T1000 (cell line): Measurements from ENCODE around the gene C11orf91.
"Not testable (repeated sequence)": the region's sequence is repeated elsewhere in the genome, so short reads cannot be mapped to it uniquely, and the experiment has no call there.

Source experiments
- DNase-seq: peaks from one replicate; lab custom pipeline; 2025; ENCODE audit warnings: mixed read lengths; lab: John Stamatoyannopoulos, UW

C11orf91 gene

GRCh38 chr11:33668951-33669596, 31.6 kb downstream of the C11orf91 start:
- DNase-seq = no peak

GRCh38 chr11:33668468-33668825, 32.2 kb downstream of the C11orf91 start:
- DNase-seq = no peak

GRCh38 chr11:33667819-33668467, 32.7 kb downstream of the C11orf91 start:
- no peak for DNase-seq

DNA sequence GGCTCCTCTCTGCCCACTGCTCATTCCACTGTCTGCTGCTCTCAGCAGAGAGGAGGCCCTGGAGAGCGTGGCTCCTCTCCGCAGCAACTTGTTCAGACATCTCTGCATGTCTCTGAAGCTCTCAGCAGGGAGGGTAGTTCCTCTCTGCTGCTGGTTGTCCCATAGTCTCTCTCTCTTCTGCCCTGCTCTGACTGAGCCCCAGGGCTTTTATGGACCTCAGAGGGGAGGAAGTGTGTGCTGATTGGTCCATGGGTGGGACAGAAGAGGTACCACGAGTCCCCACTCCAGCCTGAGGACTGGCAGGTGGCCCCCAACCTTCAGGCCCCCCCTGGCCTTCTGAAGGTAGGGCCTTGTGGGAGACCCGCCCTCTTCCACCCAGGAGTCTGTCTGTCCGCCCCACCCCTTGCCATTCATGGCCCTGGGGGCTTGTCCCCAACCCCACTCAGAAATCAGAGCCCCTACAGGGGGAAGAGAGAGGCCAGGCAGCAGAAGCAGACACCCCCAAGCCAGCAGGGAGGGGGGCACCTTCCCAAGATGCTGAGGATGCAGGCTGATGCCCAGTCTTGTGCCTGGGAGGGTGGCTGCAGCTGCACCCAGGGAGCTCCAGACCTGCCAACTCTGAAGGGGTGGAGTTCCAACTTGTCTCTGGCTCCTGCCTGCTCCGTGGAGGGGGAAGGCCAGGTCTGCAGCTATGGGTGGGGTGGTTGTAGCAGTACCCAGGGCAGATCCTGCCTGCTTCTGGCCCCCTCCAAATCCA, 35.1 kb downstream of the C11orf91 start:
- no peak for DNase-seq

- no peak for DNase-seq
Observed at GRCh38 chr11:33664827-33665226, 35.8 kb downstream of the C11orf91 start.

DNA sequence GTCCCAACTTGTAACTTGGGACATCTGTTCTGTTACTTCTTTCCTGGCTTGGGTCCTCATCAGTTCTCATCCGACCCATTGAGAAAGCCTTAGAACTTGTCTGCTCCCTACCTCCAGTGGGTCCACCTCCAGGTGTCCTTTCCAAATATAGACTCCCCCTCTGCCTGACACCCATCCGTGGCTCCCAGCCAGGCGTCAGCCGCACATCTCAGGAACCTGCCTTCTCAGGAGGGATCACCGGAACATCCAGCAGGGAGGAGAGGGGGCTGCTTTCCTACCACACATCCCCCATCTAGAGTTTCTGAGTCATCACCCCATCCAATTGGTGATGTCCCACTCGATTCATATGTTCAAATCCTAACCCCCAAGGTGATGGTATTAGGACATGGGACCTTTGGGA, 36.5 kb downstream of the C11orf91 start:
- DNase-seq = no peak

GRCh38 chr11:33663121-33663520, 37.5 kb downstream of the C11orf91 start:
- no peak for DNase-seq

GRCh38 chr11:33661526-33661925, 39.1 kb downstream of the C11orf91 start:
- not testable (repeated sequence) for DNase-seq

DNA sequence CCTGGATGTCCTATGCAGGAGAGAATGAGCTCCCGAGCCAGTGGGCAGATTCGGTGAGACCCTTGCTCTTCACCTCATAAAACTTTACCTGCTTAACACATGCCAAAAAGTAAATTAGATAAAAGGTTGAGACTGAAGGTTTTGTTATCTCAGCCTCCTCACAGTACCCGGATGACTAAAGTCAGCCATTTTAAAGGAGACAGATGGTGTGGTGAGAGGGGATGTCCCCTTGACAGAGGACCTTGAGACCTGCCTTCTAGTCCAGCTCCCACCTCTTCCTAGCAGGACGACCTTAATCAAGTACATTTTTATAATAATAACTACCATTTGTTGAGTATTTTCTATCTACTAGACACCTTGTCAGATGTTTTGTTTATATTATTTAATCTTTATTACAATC, 39.7 kb downstream of the C11orf91 start:
- no peak for DNase-seq

- no peak for DNase-seq
Observed at GRCh38 chr11:33659370-33660139, 41.1 kb downstream of the C11orf91 start.

DNA sequence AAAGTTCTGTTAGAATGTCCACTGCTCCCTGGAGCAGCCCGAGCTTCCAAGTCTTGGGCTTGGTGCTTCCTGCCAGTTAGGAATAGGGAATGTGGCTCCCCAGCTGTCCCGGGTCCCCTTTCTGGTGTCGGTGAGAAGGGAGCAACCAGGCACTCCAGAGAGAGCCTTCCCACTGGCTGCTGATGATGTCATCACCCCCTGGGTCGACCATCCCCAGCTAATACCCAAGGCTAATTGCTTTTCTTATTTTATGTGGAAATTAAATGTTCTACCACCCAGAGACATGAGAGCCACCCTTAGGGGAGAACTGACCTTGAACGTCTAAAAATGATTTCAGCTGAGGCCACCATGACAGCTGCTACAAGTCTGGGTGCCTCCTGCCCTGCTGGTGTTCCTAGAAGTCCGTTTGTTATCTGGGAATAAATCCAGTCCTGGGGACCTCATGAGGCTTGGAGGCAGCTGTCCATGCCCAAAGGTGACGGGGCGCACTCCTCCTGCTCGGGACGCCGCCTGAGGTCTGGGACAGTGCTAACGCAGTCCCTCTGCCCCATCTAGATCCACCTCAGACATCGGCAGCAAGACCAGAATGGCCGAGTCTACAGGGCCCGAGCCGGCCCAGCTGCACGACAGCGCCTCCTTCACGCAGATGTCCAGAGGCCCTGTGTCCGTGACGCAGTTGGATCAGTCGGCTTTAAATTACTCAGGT, 42.3 kb downstream of the C11orf91 start:
- DNase-seq = no peak

DNA sequence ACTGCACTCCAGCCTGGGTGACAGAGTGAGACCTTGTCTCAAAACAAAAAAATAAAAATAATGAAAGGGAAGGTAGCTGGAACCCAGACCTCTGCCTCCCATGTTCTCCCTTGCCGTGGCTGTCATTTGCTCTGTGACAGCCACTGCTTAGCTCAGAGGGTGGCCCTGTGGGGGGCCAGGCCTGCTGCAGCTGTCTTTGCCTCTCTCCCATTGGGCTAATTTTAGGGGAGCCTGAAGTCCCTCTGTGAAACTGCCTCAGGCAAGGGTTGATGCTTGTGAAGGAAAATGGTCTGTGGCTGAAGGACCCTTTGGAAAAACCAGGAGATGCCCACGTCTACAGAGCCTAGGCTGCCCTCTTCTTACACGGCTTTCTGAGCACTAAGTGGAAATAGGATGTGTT, 42.9 kb downstream of the C11orf91 start:
- no peak for DNase-seq

- DNase-seq = no peak
Observed at GRCh38 chr11:33656768-33657167, 43.9 kb downstream of the C11orf91 start.

GRCh38 chr11:33655842-33656600, 44.6 kb downstream of the C11orf91 start:
- no peak for DNase-seq

DNA sequence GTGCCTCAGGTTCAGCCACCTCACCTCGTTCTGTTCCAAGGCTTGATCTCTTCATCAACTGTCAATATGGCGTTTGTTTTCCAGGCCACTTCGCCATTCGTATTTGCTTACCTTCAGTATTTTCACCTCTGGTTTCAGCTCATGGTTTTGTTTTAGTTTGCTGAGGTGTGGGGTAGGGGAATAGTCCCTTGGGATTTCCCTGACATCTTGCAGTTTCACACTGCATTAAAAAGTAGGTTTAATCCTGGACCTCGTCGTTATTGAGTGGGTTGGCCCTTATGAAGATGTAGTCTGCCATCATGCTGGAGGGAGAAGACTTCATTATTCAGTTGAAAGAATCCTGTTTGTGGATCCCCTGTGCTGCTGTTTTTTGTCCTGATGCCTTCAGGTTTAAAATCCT, 46.0 kb downstream of the C11orf91 start:
- no peak for DNase-seq

DNA sequence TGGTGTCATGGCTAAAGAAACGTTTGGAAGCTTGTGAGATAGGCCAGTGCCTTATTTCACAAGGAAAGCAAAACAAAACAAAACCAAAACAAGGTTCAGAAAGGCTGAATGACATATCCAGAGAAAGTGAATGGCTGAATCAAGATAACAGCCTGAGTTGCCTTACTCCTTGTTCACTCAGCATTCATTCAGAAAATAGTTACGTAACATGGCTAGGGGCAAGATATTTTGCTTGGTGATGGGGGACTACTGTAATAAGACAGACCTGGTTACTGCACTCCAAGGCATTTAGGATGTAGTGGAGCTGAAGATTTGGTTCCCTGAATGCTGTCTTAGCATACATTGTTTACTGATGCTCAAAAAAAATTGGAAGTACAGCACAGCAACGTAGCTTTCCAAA, 47.7 kb downstream of the C11orf91 start:
- DNase-seq = no peak

DNA sequence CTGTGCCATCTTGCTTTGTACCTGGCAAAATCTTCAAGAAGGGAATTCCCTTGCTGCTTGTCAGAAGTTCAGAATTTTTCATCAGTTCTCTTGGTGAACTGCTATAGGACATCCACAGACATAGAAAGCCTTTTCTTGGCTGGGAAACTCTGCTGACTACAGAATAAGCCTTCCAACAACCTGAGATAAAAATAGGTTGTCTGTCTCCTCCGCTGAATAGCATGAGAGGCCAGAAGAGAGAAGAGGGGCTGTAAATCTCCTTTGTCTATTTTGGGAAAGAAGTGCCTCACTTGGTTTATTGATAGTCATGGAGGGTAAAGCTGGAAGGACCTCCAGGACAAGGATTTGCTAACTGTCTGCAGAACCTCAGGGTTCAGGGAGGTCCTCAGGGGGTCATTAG, 48.2 kb downstream of the C11orf91 start:
- DNase-seq = no peak

- no peak for DNase-seq
Observed at GRCh38 chr11:33651990-33652389, 48.6 kb downstream of the C11orf91 start.

DNA sequence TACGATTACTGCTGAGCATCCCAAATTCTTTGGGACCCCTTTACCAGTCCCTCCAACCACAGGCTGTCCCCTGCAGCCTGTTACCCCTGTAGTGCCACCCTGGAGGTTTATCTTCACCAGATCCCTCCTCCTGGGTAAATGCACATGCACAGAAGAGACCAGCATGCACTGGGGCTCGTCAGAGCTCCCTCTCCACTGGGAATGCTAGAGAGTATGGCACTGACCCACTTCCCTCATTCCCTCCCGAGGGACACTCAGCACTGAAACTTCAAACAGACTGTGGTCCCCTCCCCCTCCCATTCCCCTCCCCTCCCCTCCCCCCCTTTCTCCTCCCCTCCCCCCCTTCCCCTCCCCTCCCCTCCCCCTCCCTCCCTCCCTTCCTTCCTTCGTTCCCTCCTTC, 49.1 kb downstream of the C11orf91 start:
- no peak for DNase-seq

DNA sequence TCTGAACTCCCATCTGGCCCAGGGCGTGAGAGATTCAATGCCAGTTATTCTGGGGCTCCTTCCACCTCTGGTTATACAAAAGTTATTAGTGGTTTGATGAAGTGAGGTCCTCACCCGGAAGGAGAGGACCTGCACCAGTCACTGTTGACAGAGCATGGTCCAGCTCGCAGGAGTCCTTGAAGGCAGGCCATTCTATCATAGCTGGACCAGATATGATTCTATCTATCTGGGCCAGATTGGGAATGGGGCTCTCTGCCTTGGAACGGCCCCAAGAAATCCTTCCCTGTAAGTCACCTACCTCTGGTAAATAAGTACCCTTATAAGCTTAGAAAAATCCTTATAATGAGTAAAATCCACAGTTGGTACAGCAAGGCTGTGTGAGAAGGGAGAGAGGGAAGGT, 50.7 kb downstream of the C11orf91 start:
- no peak for DNase-seq
